ENCODE results near the gene SDHC.
A peak's percentile ranks its signal among the peaks of the same experiment; 100 is the strongest.

SDHC gene, protein sequence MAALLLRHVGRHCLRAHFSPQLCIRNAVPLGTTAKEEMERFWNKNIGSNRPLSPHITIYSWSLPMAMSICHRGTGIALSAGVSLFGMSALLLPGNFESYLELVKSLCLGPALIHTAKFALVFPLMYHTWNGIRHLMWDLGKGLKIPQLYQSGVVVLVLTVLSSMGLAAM

DNA sequence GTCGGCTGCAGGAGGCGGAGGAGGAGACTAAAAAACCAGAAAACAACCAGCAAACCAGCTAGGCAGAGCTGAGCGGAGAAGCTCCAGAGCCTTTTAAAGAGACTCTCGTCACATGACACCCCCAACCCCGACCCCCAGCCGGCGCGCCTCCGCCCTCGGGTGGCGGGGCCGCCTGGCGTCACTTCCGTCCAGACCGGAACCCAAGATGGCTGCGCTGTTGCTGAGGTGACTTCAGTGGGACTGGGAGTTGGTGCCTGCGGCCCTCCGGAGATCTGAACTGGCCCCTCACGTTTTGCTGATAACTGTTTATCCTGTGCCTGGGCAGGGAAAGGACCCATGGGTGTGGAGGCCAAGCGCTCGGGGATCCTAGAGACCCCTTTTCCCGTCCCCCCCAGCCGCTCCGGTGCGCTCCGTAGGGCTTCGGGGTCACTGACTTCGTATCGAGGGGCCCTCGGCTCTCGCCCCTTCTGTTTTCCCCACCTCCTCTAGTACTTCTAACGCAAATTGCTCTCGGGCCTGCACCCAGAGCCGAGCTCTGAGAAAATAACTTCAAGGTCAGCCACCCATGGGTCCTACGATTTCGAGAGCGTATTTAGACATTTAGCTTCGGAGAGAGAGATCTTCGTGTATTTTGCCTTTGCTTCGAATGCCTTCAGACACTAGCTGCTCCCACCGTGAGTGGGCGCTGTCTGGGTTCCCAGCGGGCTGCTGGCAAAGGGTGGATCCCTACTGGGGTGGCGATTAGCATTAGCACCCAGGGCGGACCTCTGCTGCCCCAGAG lies at the start of gene SDHC:
TSS of gene SDHC (plus strand) at position 181 of the 781 bp plus-strand sequence. CDS start at position 206, 25 bp downstream.
- peak; percentile 98 for DNase-seq (ENCODE audit: low spot score)

DNA sequence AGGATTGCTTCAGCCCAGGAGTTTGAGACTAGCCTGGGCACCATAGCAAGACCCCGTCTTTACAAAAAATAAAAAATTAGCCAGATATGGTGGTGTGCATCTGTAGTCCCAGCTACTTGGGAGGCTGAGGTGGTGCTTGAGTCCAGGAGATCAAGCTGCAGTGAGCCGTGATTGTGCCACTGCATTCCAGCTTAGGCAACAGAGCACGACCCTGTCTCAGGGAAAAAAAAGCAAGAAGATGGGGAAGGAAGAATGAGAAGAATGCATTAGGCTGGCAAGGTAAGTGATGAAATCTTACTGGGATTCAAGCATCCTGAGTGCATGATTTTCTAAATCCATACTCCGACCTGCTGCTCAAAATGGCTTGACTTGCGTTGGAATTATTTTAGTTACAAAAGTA lies 48.9 kb upstream of the SDHC start:
- DNase-seq (ENCODE audit: low spot score), result no peak

DNA sequence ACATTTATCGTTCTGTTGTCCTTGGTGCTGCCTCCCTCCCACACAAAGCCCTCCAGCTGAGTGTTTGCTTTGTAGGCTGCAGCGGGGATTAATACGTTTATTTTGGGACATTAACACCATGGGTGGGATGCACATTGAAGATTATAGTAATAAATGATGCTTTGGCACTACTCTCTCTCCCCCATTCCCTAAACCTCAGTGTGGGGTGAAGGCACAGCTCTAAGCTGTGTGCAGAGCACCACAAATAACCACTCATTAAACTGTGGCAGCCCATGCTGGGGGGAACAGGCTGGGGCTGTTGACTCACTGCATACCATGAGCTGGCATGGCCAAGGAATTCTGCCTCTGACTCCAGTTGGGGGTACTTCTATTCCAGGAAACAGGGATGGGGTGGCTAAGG lies 48.0 kb upstream of the SDHC start:
- no peak for DNase-seq (ENCODE audit: low spot score)

DNA sequence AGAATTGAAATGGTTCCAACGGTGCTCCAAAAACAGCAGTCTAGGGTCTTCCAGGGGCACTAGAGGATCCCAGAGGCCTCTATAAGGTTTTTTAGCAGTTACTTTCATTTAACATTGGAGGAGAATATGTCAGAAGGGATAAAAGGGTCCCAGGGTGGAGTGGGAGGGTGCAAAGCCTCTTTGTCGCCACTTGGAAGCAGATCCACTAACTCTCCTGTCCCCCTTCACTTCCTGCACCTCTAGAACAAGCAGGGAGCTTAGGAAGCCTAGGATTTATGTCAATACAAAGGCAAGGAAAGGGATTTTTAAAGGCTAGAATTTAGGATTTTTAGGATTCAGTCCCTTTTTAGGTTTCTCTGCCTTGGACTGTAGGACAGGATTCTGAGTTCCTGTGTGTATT lies 47.3 kb upstream of the SDHC start:
- no peak for DNase-seq (ENCODE audit: low spot score)

DNA sequence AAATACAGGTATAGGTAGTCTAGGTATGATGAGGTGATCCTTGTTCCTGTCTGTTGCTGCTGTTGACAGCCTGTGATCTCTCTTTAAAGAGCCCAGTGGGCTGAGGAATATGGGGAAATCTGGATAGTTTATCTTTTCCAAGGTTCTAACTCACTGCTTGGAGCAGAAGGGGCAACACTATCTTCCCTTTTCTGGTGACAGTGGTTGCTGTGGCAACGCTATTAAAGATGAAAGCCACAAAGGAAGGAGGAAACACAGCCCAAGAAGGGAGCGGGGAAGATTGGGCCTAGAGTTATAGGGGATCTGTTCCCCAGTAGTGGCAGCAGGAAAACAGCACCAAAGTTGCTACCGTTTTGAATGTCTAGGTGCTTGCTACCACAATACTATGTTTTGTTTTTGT lies 46.9 kb upstream of the SDHC start:
- no peak for DNase-seq (ENCODE audit: low spot score)

DNA sequence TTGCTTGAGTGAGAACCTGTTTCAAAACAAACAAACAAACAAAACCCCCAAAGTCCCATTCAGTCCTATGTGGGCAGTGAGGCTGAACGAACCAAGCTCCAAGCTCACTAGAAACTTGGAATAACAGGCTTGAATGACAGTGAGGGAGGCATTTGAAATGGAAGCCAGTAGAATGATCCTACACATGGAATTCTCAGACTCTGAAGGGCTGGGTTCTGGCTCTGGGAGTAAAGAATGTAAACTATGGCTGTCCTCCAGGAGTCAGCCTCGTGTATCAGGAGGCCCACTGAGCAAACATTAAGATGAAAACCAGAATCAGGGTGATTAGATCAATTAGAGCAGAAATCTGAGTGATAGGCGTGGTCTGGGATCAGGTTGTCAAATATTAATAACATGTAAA lies 40.8 kb upstream of the SDHC start:
- no peak for DNase-seq (ENCODE audit: low spot score)

DNA sequence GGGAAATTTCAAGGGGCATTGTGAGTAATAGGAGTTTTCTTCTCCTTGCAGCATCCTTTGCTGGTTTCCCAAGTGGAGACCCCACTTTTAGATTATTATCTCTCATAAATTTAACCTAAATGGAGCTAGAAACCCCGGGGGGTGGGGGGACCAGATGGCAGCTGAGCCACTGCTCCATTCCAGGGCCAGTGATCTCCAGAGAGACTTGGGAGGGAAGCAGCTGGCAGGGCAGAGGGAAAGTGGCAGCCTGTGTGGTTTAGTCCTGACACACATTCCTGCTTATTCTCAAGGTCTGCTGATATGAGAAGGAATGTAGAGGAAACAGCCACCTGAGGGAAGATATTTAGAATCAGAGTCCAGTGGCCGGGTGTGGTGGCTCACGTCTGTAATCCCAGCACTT lies 39.3 kb upstream of the SDHC start:
- DNase-seq (ENCODE audit: low spot score), result no peak

DNA sequence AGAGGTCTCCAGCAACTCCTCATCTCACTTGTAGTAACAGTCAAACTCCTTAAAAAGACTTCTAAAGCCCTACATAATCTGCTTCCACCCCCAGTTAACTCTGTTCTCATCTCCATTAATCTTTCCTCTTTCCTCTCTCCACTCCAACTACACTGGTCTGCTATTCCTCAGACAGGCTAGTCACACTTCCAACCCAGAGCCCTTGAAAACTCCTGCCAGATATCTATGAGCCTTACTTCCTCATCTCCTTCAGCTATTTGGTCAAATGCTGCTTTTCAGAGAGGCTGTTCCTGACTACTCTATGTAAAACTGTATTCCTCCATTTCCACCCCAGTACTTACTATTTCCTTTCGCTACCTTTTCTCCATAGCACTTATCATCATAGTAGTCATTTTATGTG lies 31.2 kb upstream of the SDHC start:
- DNase-seq (ENCODE audit: low spot score), result no peak

DNA sequence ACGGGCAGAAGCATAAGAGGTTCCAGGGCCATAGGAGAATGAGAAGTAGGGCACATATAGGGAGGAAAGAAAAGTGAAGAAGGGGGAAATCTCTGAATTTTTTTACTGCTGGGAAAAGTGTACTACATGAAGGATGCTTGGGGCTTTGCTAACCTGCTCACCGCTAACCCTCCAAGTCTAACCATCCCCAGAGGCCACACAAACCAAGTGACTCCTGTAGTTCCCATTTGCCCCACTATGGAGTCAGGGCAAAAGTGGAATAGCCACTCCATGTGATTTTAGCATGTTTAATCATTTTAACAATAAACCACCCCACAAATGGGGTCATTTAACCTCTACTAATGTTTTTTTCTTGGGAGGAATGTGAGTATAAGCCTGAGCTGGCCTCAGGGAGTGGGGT lies 29.1 kb upstream of the SDHC start:
- DNase-seq (ENCODE audit: low spot score), result no peak

DNA sequence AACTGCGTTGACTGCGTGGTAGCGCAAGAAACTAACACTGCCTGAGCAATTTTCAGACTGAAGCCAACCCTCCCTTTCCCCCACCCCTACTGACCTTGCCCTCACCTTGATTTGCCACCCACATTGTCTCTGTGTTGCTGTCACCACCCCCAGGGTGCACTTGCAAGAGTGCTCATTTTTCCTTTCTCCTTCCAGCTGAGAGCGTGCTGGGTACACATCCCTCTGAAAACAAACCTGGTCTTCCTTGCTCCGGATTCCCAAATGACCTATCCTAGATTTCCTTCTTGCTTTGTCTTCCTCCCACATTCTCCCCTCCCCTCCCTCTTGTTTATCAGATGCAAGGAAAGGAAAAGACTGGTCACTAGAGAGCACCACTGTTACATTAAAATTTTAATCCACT lies 28.7 kb upstream of the SDHC start:
- DNase-seq (ENCODE audit: low spot score), result no peak

DNA sequence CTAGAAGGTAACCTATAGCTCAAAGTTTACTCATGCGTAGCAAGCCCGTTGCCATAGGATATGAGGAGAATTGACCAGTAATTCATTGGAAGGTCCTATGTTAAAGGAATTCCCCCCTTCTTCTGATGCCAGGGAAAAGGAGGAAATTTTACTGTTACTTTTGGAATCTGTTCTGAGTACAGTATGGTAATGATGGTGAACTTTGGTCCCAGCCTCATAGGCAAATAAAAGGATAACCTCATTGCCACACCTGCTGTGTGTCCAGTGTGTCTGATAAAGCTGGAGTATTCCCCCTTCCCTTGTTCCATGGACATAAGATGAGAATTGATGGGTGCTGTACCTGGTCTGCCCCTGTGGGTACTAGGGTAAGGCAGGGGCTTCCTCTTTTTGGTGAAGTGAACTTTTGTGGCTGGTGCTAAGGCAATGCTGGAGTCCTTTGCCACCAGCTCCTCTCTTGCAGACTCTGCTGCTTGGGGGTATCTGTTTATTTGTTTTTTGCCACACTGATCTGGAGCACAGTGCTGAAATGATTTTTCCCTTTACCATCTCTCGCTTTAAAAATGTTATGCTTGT lies 26.6 kb upstream of the SDHC start:
- DNase-seq (ENCODE audit: low spot score), result no peak

DNA sequence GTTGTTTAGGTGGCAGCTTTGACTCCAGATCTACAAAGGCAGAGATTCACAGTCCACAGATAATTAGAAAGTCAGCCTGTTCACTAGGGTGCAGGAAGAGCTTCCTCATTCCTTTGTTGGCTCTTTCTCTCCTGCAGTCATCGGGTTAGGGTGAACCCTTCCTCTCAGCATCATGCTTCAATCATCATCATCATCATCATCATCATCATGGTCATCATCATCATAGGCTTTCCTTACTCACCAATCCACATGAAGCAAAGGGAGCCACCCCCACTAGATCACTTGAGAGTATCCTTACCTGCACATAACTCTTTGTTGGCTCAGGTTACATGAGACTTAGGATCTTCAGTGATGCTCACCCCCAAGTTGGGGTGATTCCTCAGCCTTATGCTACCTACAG lies 23.4 kb upstream of the SDHC start:
- DNase-seq (ENCODE audit: low spot score), result no peak

DNA sequence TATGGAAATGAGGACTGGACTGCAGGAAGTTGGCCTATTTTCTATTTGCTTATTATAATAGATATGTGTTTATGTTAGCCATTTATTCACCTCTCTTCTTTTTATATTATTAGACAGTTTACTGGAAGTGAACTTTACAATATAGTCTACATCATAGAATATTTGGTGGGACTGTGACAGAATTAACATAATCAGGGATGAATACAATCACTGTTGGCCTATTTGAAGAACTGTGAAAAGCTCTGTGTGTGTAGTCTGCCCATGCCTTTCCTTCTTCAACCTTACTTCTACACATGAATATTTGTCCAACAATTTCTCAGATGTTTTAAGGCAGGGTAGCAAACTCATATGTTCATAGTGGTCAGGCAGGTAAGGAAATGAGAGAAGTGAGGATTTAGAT lies 16.8 kb upstream of the SDHC start:
- DNase-seq (ENCODE audit: low spot score), result no peak

DNA sequence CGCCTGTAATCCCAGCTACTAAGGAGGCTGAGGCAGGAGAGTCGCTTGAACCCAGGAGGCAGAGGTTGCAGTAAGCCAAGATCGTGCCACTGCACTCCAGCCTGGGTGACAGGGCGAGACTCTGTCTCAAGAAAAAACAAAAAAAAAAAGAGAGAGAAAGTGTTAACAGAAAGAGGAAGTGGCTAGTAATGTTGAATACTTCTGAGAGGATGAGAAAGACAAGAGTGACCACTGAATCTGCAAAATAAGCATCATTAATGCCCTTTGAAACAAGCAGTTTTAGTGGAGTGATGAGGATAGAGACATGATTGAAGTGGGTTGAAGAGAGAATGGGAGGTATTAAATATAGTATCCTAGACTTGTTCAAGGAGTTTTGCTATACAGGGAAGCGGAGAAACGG lies 16.1 kb upstream of the SDHC start:
- no peak for DNase-seq (ENCODE audit: low spot score)

DNA sequence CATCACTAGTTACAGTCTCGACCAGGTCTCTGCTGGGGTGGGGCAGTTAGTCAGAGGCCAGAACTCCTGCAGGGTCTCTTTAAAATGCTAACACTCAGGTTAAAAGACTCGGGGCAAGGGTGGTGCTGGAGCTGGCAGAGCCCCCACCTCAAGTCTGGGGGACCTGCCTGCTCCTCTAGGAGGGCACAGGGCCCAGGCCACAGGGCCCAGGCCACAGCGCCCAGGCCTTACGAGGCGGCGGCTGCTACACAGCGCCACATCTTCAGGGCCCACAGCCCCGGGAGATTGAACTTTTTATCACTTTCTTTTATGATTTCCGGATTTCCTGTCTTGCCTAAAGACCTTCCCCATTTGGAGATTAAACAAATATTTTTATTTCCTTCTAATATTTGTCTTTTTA lies 14.8 kb upstream of the SDHC start:
- no peak for DNase-seq (ENCODE audit: low spot score)

DNA sequence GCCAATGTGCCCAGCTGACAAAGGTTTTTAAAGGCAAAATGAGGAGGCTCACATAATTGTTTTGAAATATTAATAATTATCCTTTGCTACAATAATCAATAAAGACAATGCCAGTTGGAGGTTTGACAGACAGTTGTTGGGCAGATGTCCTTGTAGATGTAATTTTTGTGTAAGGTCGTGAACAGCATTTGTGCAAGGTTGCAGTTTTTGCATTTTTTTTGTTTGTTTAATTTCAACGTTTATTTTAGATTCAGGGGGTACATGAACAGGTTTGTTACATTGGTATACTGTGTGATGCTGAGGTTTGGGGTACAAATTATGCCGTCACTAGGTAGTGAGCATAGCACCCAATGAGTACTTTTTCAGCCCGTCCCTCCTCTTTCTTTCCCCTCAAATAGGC lies 13.7 kb upstream of the SDHC start:
- no peak for DNase-seq (ENCODE audit: low spot score)

DNA sequence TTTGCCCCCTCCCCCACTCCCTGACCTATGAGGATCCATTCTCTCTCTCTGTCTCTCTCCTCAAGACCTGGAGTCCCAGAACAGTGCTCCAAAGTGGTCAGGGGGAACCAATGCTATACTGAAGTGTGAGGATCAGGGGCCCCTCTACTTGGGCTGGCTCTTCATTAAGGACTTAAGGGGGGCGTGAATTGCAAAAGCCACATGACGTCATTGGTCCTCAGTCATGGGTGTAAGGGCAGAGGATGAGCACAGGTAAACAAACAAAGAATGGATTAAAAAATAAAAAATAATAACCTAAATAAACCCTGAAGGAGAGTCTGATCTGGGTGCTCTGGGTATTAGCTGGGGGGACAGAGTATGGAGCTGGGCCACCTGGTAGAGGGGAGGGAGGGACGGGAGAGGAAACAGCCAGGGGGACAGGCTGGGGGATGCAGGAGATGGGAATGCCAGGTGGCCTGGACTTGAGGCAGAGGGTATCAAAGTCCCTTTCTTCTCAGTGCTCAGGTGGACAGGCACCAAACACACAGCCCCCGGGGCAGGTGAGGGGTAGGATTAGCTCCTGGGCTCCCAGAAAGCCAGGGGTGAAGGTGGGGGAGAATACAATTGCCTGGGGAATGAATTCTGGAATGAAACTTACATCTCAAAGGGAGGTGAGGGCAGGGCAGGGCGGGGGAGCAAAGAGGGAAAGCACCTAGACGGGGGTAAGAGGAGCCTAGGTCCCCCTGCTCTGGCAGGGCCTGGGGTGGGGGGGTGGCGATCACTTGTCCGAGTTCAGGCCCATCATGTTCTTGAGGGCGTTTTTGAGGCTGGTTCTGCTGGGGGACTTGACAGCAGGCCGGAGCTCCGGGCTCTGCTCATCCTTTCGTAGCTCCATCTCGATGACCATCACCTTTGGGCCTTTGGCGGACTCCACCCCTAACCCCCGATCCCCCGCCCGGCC lies 9.0 kb upstream of the SDHC start:
- peak; percentile 21 for DNase-seq (ENCODE audit: low spot score)

DNA sequence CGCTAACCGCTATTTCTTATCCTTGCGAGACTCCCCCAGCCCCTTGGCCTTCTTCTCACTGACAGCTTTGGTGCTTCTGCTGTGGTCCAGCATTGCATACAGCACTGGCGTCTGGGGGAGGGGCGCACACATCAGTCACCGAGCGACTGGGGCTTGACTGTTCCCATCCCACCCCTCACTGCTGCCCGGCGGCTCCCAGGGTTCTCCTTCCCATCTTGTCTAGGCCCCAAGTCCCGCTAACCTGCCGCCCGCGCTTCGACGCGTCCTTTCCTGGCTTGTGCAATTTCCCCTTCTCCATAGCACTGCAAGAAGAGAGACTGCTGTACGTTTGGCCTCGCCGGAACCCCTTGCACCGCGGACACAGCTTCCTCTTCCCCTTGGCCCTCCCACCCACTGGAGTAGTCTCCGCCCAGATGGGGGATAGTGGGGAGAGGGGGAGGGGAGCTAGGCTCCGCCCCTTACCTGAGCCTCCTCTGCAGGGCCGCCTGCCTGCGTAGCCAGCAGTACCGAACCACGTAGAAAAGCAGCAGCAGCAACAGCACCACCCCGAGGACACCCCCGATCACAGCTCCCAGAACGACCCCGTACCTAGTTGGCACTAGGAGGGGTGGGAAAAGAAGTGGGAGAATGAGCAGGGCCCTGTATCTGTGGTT lies 8.2 kb upstream of the SDHC start:
- DNase-seq (ENCODE audit: low spot score), result peak; percentile 58

DNA sequence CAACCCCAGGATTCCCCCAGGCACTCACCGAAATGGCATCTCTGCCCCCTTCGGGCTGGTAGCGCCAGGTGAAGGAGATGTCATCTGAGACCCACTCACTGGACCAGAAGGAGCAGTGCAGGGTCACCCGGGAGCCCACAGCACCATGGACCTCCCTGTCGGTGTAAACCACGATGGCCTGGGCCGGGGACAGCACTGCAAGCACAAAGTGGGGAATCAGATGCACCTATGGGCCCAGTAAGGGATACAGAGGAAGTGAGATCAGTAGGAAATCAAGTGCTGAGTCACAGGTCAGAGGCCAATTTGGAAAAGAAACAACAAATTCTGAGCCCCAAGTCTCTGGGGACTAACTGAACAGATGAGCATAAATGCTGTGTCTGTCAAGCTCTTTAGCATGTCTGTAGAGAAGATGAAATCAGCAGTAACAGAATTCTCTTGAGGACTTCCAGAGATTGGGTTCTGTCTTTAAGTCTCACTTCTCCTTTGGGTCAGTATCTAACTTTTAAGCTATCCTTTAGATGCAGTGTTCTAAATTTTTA lies 6.9 kb upstream of the SDHC start:
- DNase-seq (ENCODE audit: low spot score), result peak; percentile 51

DNA sequence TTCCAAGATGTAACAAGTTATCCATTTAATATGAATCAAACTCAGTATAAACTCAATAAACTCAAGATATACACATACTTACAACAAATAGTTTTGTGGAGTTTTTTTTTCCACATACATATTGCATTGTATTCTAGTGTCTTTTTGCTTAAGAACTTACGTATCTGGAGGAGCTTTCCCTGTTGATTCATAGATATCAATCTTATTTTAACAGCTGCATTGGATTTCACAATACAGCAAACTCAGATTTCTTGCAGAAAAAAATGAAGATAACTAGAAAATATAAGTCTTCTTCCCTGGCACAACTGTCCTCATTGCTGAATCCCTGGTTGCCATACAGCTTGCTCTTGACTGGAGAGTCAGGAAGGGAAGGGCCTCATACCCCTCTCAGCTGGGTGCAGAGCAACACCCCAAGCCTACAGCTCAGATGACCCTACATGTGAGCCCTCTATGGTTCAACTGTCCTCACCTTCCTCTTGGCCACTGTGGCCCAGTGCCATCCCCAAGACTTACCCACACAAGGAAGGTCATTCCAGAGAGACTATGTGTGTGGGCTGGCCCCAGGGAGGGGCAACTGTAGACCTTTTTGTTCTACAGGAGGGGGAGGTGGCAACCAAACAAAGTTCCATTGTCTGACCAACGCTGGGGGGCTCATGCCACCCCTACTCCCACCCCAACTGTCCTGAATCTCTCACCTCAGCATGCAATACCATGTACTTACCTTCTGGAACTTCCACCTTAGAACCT lies 6.1 kb upstream of the SDHC start:
- DNase-seq (ENCODE audit: low spot score), result no peak

DNA sequence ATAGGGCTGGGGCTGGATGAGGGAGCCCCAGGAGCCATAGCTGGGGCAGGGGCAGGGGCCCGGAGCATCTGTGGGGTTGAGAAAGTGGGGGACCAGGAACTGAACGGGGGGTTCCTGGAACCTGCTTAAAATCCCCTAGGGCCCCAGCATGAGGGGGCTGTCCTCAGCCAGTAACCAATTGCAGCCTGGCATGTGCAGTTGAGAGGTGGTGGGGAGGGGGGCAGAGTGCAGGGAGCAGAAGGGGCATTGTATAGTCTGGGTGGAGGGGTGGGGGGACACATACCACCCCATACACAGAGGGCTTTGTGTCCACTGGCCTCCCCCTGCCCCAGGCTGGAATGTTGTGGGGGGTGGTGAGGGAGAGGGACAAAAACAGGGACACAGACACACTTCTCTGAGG lies 4.3 kb upstream of the SDHC start, which contains the start of gene MPZ:
TSS of gene MPZ (minus strand) at position 101 of the 400 bp plus-strand sequence. CDS start at position 38, 63 bp downstream.
- no peak for DNase-seq (ENCODE audit: low spot score)

Data from GM03348 (cell line).